ENCODE results near the gene TMEM220.

GRCh38 chr17:10756185-10756584 is 26.4 kb upstream of the TMEM220 start:
- TF ChIP-seq BHLHE40 (IDR thresholded peaks at IDR 0.05; ENCODE audit: borderline replicate concordance) (no peak), FOXA1 (IDR thresholded peaks at IDR 0.05) (no peak), HDGF (IDR thresholded peaks at IDR 0.05; ENCODE audit: borderline replicate concordance) (no peak), SUZ12 (IDR thresholded peaks at IDR 0.05) (no peak), LEF1 (IDR thresholded peaks at IDR 0.05; ENCODE audit: borderline replicate concordance) (no peak), ARNT (IDR thresholded peaks at IDR 0.05) (no peak), FOXK2 (IDR thresholded peaks at IDR 0.05) (no peak), CTBP1 (IDR thresholded peaks at IDR 0.05; ENCODE audit: borderline replicate concordance) (no peak)

Measured in HEK293T (cell line).